ENCODE measurements around the gene ABHD2.

Gene ABHD2

GRCh38 chr15:89067751-89068150, 20.5 kb upstream of the ABHD2 start:
- ATAC-seq (peak; percentile 81), DNase-seq (no peak)
- H3K9me3 Mint-ChIP-seq: peaks cover 18% of the 10 kb centered on the region
- H3K4me1 Mint-ChIP-seq: peaks cover 27% of the 10 kb centered on the region
- peaks cover 10% of the 10 kb centered on the region for H3K36me3 Mint-ChIP-seq (ENCODE audit: low read depth)
- H3K27ac Mint-ChIP-seq: peak overlapping the region; percentile 94
- peak overlapping the region; percentile 56 for H3K4me3 Mint-ChIP-seq
- peaks cover 8% of the 10 kb centered on the region for H3K27me3 Mint-ChIP-seq

- peaks cover 8% of the 10 kb centered on the region for H3K27me3 Mint-ChIP-seq
- peaks cover 10% of the 10 kb centered on the region for H3K36me3 Mint-ChIP-seq (ENCODE audit: low read depth)
- H3K4me1 Mint-ChIP-seq: peaks cover 27% of the 10 kb centered on the region
- H3K27ac Mint-ChIP-seq: peak overlapping the region; percentile 94
- H3K9me3 Mint-ChIP-seq: peaks cover 18% of the 10 kb centered on the region
- H3K4me3 Mint-ChIP-seq: peak overlapping the region; percentile 56
- DNase-seq (peak; percentile 72), ATAC-seq (peak; percentile 95)
These were observed 19.9 kb upstream of the ABHD2 start for GRCh38 chr15:89068325-89068784.

GRCh38 chr15:89070197-89071124, 17.8 kb upstream of the ABHD2 start:
- Mint-ChIP-seq H3K27ac (no peak overlapping the region), H3K36me3 (ENCODE audit: low read depth) (peaks cover 10% of the 10 kb centered on the region), H3K9me3 (peaks cover 18% of the 10 kb centered on the region), H3K4me1 (peaks cover 37% of the 10 kb centered on the region), H3K27me3 (peaks cover 8% of the 10 kb centered on the region), H3K4me3 (no peak overlapping the region)
- ATAC-seq (no peak), DNase-seq (no peak)

GRCh38 chr15:89071471-89071870, 16.8 kb upstream of the ABHD2 start:
- H3K36me3 Mint-ChIP-seq (ENCODE audit: low read depth): peaks cover 10% of the 10 kb centered on the region
- no peak overlapping the region for H3K4me3 Mint-ChIP-seq
- peaks cover 11% of the 10 kb centered on the region for H3K9me3 Mint-ChIP-seq
- peaks cover 8% of the 10 kb centered on the region for H3K27me3 Mint-ChIP-seq
- no peak overlapping the region for H3K27ac Mint-ChIP-seq
- H3K4me1 Mint-ChIP-seq: peaks cover 47% of the 10 kb centered on the region
- ATAC-seq (no peak), DNase-seq (no peak)

- peaks cover 4% of the 10 kb centered on the region for H3K36me3 Mint-ChIP-seq (ENCODE audit: low read depth)
- H3K4me3 Mint-ChIP-seq: no peak overlapping the region
- peaks cover 8% of the 10 kb centered on the region for H3K27me3 Mint-ChIP-seq
- H3K4me1 Mint-ChIP-seq: peaks cover 47% of the 10 kb centered on the region
- H3K9me3 Mint-ChIP-seq: peaks cover 4% of the 10 kb centered on the region
- ATAC-seq (no peak), DNase-seq (no peak)
- no peak overlapping the region for H3K27ac Mint-ChIP-seq
These were observed 15.9 kb upstream of the ABHD2 start for GRCh38 chr15:89072277-89072869.

GRCh38 chr15:89074402-89075012, 13.7 kb upstream of the ABHD2 start:
- Mint-ChIP-seq H3K4me3 (no peak overlapping the region), H3K9me3 (no peaks in the 10 kb centered on the region), H3K27ac (no peak overlapping the region), H3K27me3 (peaks cover 5% of the 10 kb centered on the region), H3K4me1 (peaks cover 44% of the 10 kb centered on the region), H3K36me3 (ENCODE audit: low read depth) (no peaks in the 10 kb centered on the region)
- ATAC-seq: no peak
- no peak for DNase-seq

GRCh38 chr15:89075101-89075640, 13.1 kb upstream of the ABHD2 start:
- Mint-ChIP-seq H3K36me3 (ENCODE audit: low read depth) (no peaks in the 10 kb centered on the region), H3K4me3 (no peak overlapping the region), H3K4me1 (peaks cover 44% of the 10 kb centered on the region), H3K27ac (no peak overlapping the region), H3K9me3 (no peaks in the 10 kb centered on the region), H3K27me3 (peaks cover 3% of the 10 kb centered on the region)
- ATAC-seq (no peak), DNase-seq (no peak)

- no peak overlapping the region for H3K27ac Mint-ChIP-seq
- peaks cover 2% of the 10 kb centered on the region for H3K27me3 Mint-ChIP-seq
- H3K36me3 Mint-ChIP-seq (ENCODE audit: low read depth): no peaks in the 10 kb centered on the region
- ATAC-seq (no peak), DNase-seq (no peak)
- H3K4me1 Mint-ChIP-seq: peaks cover 44% of the 10 kb centered on the region
- H3K4me3 Mint-ChIP-seq: no peak overlapping the region
- no peaks in the 10 kb centered on the region for H3K9me3 Mint-ChIP-seq
These were observed 12.4 kb upstream of the ABHD2 start for GRCh38 chr15:89075846-89076245.

GRCh38 chr15:89077750-89078149, 10.5 kb upstream of the ABHD2 start:
- no peak overlapping the region for H3K4me3 Mint-ChIP-seq
- peak; percentile 95 for ATAC-seq

GRCh38 chr15:89078851-89079810, 9.1 kb upstream of the ABHD2 start:
- H3K9me3 Mint-ChIP-seq: no peaks in the 10 kb centered on the region
- peaks cover 2% of the 10 kb centered on the region for H3K27me3 Mint-ChIP-seq
- DNase-seq (no peak), ATAC-seq (no peak)
- H3K36me3 Mint-ChIP-seq (ENCODE audit: low read depth): no peaks in the 10 kb centered on the region
- H3K4me3 Mint-ChIP-seq: no peak overlapping the region
- peaks cover 44% of the 10 kb centered on the region for H3K4me1 Mint-ChIP-seq
- no peak overlapping the region for H3K27ac Mint-ChIP-seq

More at GRCh38 chr15:89077750-89078149, 10.5 kb upstream of the ABHD2 start:
- peaks cover 2% of the 10 kb centered on the region for H3K27me3 Mint-ChIP-seq
- no peaks in the 10 kb centered on the region for H3K9me3 Mint-ChIP-seq
- peaks cover 44% of the 10 kb centered on the region for H3K4me1 Mint-ChIP-seq
- H3K27ac Mint-ChIP-seq: peak overlapping the region; percentile 67
- no peaks in the 10 kb centered on the region for H3K36me3 Mint-ChIP-seq (ENCODE audit: low read depth)
- no peak for DNase-seq

GRCh38 chr15:89081878-89082277, 6.4 kb upstream of the ABHD2 start:
- H3K9me3 Mint-ChIP-seq: no peaks in the 10 kb centered on the region
- peaks cover 22% of the 10 kb centered on the region for H3K4me1 Mint-ChIP-seq
- ATAC-seq (no peak), DNase-seq (no peak)
- H3K27ac Mint-ChIP-seq: no peak overlapping the region
- H3K27me3 Mint-ChIP-seq: peaks cover 2% of the 10 kb centered on the region
- H3K36me3 Mint-ChIP-seq (ENCODE audit: low read depth): no peaks in the 10 kb centered on the region
- H3K4me3 Mint-ChIP-seq: no peak overlapping the region

GRCh38 chr15:89083246-89083645, 5.0 kb upstream of the ABHD2 start:
- Mint-ChIP-seq H3K27me3 (peaks cover 2% of the 10 kb centered on the region), H3K9me3 (no peaks in the 10 kb centered on the region), H3K4me1 (peaks cover 12% of the 10 kb centered on the region), H3K4me3 (no peak overlapping the region), H3K36me3 (ENCODE audit: low read depth) (no peaks in the 10 kb centered on the region), H3K27ac (no peak overlapping the region)
- DNase-seq: no peak
- ATAC-seq: no peak

- ATAC-seq (no peak), DNase-seq (no peak)
- no peak overlapping the region for H3K4me3 Mint-ChIP-seq
- peaks cover 16% of the 10 kb centered on the region for H3K4me1 Mint-ChIP-seq
- H3K27me3 Mint-ChIP-seq: peaks cover under 1% of the 10 kb centered on the region
- H3K9me3 Mint-ChIP-seq: no peaks in the 10 kb centered on the region
- no peak overlapping the region for H3K27ac Mint-ChIP-seq
- H3K36me3 Mint-ChIP-seq (ENCODE audit: low read depth): no peaks in the 10 kb centered on the region
These were observed 2.8 kb upstream of the ABHD2 start for GRCh38 chr15:89085289-89085926.
